ACC112 (cell line): ENCODE results near the gene GLIS2.
"Not testable (repeated sequence)": the region's sequence is repeated elsewhere in the genome, so short reads cannot be mapped to it uniquely, and the experiment has no call there.

ENCODE experiments used
- H2AFZ ChIP-seq: fragments of 200-600 bp; sonication (generic); one replicate; pipeline ENCODE4 v1.6.0; 2017; ENCODE audit warnings: antibody characterized with exemption, low read length; ENCODE audit not compliant: unreplicated experiment
- H3K27ac ChIP-seq: fragments of 200-600 bp; sonication (generic); 2 replicates; pipeline ENCODE4 v1.5.1; 2014; ENCODE audit warnings: low read depth, mild to moderate bottlenecking, antibody characterized with exemption, low read length, moderate library complexity
- H3K27me3 ChIP-seq: fragments of 200-600 bp; sonication (generic); 2 replicates; pipeline ENCODE4 v1.6.1; 2014; ENCODE audit warnings: mild to moderate bottlenecking, antibody characterized with exemption, low read length, moderate library complexity, mixed read lengths; ENCODE audit not compliant: insufficient read depth
- H3K36me3 ChIP-seq: fragments of 200-600 bp; sonication (generic); 2 replicates; pipeline ENCODE4 v1.6.1; 2016; ENCODE audit warnings: mild to moderate bottlenecking, antibody characterized with exemption, low read length, moderate library complexity, mixed read lengths; ENCODE audit not compliant: insufficient read depth
- H3K4me1 ChIP-seq: fragments of 200-600 bp; sonication (generic); one replicate; pipeline ENCODE4 v1.6.1; 2016; ENCODE audit warnings: low read length, mixed read lengths; ENCODE audit not compliant: insufficient read depth, unreplicated experiment, control insufficient read depth
- H3K4me3 ChIP-seq: fragments of 200-600 bp; sonication (generic); 2 replicates; pipeline ENCODE4 v1.5.1; 2014; ENCODE audit warnings: mild to moderate bottlenecking, low read depth, low read length
- H3K79me2 ChIP-seq: fragments of 200-600 bp; sonication (generic); one replicate; pipeline ENCODE4 v1.6.0; 2016; ENCODE audit warnings: low read length; ENCODE audit not compliant: control insufficient read depth, unreplicated experiment, insufficient read depth

The GLIS2 gene

DNA sequence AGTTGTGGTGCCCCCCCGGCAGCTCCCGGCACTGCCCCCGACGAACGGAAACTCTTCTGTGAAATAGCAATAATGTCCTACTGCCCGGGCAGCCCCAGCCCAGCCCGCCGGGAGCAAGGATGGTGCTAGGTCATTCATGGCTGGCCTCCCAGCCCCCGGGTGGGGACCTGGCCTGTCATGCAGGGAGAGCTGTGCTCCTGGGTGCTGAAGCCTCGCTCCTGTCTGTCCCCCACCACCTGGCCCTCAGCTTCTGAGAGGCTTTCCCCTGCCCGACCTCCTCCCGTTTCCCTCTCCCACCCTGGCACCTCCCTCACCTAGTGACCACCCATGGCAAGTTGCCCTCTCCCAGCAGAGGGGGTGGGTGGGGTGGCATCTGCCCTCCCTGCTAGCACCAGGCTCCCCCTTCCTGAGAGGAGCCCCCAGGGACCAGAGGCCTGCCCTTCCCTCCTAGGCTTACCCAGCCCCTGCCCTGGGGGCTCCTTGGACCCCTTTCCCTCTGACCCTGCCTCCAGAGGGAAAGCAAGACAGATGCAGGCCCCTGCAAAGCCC lies 21.7 kb downstream of the GLIS2 start:
- no peak overlapping the region for H3K4me3 ChIP-seq
- H3K27ac ChIP-seq, result no peak overlapping the region
- no peaks in the 10 kb centered on the region for H3K36me3 ChIP-seq

DNA sequence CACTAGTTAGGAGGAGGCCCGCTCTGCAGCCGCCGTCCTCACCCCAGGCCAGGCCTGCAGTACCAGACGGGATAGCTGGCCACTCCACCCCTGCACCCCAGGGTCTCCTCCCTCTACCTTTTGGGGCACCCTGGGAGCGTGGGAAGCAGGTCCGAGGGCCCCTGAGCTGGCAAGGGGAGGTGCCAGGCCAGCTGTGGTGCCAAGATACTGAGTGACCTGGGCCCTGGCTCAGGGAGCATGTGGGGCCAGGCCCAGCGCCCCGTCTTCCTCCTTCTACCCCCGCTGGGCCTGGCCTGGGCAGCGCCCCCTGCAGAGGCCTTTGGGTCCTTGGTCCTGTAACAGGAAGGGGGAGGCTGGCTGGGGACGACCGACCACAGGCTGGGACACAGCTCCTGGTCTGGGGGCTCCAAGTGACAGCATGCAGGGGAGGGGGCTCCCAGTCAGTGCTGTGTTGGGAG lies 22.3 kb downstream of the GLIS2 start:
- no peak overlapping the region for H3K4me3 ChIP-seq
- no peak overlapping the region for H2AFZ ChIP-seq
- no peaks in the 10 kb centered on the region for H3K36me3 ChIP-seq
- H3K4me1 ChIP-seq, result no peaks in the 10 kb centered on the region
- no peak overlapping the region for H3K27ac ChIP-seq
- H3K79me2 ChIP-seq, result peaks cover 9% of the 10 kb centered on the region
- no peaks in the 10 kb centered on the region for H3K27me3 ChIP-seq

More for the DNA sequence above, 21.7 kb downstream of the GLIS2 start:
- peaks cover 6% of the 10 kb centered on the region for H3K79me2 ChIP-seq
- H3K4me1 ChIP-seq, result no peaks in the 10 kb centered on the region
- no peaks in the 10 kb centered on the region for H3K27me3 ChIP-seq
- no peak overlapping the region for H2AFZ ChIP-seq

DNA sequence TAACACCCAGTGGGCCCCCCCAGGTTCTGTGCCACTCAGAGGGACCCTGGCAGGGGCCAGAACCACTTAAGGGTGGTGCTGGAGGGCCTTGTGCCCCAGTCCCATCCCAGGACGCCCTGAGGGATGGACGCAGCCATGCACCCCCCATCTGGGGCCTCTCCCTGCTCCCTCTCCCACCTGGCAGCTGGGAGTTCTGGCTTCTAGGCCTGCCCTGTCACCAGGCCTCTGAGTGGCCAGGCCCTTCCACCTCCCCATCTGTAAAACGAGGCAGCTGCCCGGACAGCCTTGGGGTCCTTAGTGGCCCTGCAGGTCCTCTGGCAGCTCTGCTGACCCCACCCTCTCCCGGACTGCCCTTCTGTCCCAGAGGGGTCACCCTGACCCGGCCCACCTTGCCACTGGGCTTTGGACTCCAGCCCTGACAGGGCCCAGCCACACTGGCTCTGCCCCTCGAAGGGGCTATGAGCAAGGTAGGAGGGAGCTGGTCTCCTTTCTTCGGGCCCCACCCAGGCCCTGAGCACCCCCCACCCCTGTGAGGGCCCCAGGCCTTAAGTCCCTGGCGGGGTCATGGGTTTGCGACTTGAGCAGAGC lies 22.9 kb downstream of the GLIS2 start:
- H2AFZ ChIP-seq, result no peak overlapping the region
- peaks cover 16% of the 10 kb centered on the region for H3K79me2 ChIP-seq
- no peaks in the 10 kb centered on the region for H3K36me3 ChIP-seq
- no peaks in the 10 kb centered on the region for H3K4me1 ChIP-seq
- H3K27ac ChIP-seq, result no peak overlapping the region
- H3K4me3 ChIP-seq, result no peak overlapping the region
- H3K27me3 ChIP-seq, result no peaks in the 10 kb centered on the region

DNA sequence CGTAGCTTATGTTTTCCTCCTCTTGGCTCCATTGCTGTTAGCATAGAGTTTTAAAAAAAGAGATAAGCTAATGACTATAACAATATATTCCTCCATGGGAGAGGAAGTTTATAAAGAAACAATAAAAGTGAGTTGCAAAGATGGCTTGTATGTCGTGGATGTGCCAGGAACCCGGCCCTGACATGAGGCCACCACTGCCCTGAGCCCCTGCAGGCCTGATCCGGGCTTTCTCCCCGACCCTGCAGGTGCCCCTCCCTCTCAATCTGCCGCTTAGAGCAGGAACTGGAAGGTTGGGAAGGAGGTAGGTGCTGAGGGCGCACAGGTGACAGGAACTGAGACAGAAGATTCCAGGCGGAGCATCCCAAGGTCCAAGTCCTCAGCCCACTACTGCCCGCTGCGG lies 23.6 kb downstream of the GLIS2 start:
- Histone ChIP-seq H3K36me3 (no peaks in the 10 kb centered on the region), H3K4me3 (no peak overlapping the region)

DNA sequence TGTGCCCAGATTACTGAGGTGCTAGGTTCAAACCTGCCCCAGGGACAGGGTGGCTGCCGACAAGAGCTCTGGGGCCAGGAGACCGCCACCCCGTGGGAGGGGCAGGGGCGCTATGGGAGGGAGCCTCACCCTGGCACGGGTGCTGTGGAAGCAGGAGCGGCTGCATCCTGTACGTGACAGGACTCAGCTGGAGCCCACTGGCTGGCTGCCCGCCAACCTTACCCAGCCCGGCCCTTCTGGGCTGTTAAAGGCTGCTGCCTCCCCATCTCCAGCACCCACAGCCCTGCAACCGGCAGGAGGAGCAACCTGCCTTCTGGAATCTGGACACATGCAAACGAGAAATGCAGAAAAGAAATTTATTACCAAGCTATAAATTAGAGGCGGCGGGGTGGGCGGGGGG lies 24.0 kb downstream of the GLIS2 start:
- H3K36me3 ChIP-seq, result no peaks in the 10 kb centered on the region
- no peaks in the 10 kb centered on the region for H3K4me1 ChIP-seq
- H3K79me2 ChIP-seq, result peaks cover 22% of the 10 kb centered on the region
- no peaks in the 10 kb centered on the region for H3K27me3 ChIP-seq
- no peak overlapping the region for H3K27ac ChIP-seq
- H3K4me3 ChIP-seq, result no peak overlapping the region
- H2AFZ ChIP-seq, result no peak overlapping the region

More for the DNA sequence above, 23.6 kb downstream of the GLIS2 start:
- Histone ChIP-seq H2AFZ (no peak overlapping the region), H3K4me1 (no peaks in the 10 kb centered on the region), H3K27ac (no peak overlapping the region), H3K27me3 (no peaks in the 10 kb centered on the region), H3K79me2 (peaks cover 22% of the 10 kb centered on the region)

DNA sequence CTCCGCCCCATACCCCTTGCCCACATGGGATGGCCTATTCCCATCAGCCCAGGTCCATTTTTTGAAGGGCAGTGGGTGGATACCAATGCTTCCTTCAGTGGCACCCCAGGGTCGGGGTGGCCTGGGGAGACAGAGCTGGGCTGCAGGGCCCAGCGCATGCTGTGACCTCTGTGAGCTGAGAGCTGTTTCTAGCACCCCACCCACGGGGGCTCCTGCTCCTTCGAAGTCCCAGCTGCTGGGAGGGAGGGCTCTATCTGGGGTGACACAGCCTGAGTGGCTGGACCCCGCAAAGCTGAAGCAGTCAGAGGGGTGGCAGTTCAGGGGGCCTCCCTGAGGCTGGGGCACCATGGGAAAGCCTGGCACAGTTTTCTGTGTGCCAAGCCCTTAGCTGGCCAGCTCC lies 24.6 kb downstream of the GLIS2 start:
- Histone ChIP-seq H3K27ac (no peak overlapping the region), H3K36me3 (no peaks in the 10 kb centered on the region), H3K27me3 (no peaks in the 10 kb centered on the region), H2AFZ (no peak overlapping the region), H3K79me2 (peaks cover 26% of the 10 kb centered on the region), H3K4me1 (no peaks in the 10 kb centered on the region), H3K4me3 (no peak overlapping the region)

DNA sequence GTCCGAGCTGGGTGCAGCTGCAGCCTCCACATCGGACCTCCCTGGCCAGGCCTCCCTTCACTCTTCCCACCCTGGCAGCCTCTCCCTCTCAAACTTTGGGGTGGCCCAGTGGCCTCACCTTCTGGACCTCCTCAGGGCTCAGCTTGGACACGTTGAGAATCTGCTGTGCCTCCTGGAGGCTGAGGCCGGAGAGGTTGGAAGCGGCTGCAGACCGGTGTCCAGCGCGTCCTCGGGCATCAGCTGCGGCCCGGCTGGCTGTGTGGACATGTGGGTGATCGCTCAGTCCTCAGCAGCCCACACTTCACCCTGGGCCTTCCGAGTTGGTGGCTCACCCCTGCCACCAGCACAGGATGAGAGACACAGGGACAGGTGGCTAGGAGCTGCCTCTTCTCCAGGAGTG lies 25.4 kb downstream of the GLIS2 start:
- no peaks in the 10 kb centered on the region for H3K27me3 ChIP-seq
- peaks cover 34% of the 10 kb centered on the region for H3K79me2 ChIP-seq
- H3K27ac ChIP-seq, result no peak overlapping the region
- no peak overlapping the region for H2AFZ ChIP-seq
- H3K4me1 ChIP-seq, result peaks cover 3% of the 10 kb centered on the region
- H3K36me3 ChIP-seq, result no peaks in the 10 kb centered on the region
- no peak overlapping the region for H3K4me3 ChIP-seq

DNA sequence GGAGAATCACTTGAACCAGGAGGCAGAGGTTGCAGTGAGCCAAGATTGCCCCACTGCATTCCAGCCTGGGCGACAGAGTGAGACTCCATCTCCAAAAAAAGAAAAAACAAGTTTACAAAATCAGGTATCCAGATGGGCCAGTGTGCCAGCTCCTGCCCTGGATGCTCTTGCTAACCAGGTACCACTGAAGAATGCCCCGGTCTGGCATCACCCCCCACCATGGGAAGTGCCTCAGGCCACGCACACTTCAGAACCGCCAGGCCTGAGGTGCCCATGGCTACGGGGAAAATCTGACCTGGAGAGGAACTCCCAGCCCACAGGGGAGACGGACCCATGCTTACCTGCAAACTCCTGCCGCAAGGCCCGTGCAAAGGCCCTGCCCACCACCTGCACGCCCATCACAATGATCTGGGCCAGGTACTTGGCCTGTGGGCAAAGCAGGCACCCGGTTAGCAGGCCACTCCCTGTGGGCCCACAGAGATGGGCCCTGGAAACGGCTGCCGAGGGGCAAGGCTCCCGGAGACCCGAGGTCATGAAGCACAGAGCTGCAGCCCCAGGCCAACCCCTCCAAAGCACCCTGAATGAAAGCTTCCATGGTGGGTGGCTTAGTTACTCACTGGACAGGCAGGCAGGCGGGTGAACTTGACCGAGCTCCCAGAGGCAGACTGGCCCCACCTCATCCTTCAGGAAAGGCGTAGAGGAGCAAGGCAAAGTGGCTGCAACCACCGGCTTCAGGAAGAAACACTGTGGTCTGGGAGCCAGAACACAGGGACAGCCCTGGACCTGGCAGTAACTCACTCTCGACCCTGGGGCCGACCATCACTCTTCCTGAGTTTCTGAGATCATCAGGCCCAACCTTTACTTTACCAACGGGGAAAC lies 27.2 kb downstream of the GLIS2 start:
- H3K4me1 ChIP-seq, result peaks cover 3% of the 10 kb centered on the region
- H3K4me3 ChIP-seq, result no peak overlapping the region
- H3K36me3 ChIP-seq, result no peaks in the 10 kb centered on the region
- no peak overlapping the region for H2AFZ ChIP-seq
- peaks cover 44% of the 10 kb centered on the region for H3K79me2 ChIP-seq
- H3K27me3 ChIP-seq, result no peaks in the 10 kb centered on the region
- H3K27ac ChIP-seq, result no peak overlapping the region

DNA sequence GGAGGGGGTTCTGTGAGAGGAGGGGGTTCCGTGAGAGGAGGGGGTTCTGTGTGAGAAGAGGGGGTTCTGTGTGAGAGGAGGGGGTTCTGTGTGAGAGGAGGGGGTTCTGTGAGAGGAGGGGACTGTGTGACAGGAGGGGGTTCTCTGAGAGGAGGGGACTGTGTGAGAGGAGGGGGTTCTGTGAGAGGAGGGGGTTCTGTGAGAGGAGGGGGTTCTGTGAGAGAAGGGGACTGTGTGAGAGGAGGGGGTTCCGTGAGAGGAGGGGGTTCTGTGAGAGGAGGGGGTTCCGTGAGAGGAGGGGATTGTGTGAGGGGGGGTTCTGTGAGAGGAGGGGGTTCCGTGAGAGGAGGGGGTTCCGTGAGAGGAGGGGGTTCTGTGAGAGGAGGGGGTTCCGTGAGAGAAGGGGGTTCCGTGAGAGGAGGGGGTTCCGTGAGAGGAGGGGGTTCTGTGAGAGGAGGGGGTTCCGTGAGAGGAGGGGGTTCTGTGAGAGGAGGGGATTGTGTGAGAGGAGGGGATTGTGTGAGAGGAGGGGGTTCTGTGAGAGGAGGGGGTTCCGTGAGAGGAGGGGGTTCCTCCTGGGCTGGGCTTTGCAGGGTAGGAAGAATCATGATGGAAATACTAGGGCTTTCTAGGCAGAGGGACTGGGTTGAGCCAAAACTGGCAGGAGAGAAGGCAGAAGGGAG lies 28.6 kb downstream of the GLIS2 start:
- H3K79me2 ChIP-seq, result peaks cover 52% of the 10 kb centered on the region
- not testable (repeated sequence) for H3K27ac ChIP-seq, H3K36me3 ChIP-seq, H2AFZ ChIP-seq, H3K27me3 ChIP-seq, H3K4me1 ChIP-seq, H3K4me3 ChIP-seq

DNA sequence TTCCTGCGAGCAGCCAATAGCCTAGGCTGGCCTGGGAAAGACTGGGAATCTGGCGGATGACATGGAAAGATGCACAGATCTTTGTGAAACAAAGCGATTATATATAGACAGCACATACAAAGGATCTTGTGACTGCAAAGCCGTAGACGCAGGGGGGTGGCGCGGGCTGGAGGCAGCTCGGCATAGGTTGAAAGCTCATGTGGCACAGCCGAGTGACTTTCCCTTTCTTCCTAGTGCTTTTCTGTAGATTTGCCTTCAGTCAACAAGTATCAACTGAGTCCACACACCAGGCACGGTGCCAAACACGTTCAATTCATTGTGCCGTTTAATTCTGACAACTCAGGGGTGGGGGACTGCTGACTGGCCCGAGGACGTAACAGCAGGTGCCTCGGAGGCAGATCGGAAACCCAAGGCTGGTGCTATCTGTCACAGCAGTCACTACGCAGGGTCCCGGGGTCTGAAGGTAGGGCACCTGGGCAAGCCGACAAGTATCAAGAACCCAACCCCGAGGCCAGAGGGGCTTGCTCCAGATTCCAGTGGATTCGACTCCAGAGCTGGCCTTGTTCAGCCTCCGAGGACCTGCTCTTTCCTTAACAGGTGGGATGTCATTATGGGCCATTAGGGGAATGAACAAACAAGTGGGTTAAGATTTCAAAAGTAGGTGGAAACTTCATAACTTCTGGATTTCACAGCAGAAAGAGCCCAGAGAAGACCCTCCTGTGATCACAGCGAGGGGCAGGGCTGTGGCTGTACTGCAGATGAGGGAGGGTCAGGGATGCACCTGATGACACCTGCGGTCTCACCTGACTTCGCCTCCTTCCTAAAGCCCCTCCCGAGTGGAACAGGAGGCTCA lies 29.3 kb downstream of the GLIS2 start:
- no peaks in the 10 kb centered on the region for H3K36me3 ChIP-seq
- peaks cover 3% of the 10 kb centered on the region for H3K4me1 ChIP-seq
- H3K27me3 ChIP-seq, result no peaks in the 10 kb centered on the region
- H3K79me2 ChIP-seq, result peaks cover 58% of the 10 kb centered on the region
- no peak overlapping the region for H3K4me3 ChIP-seq
- H2AFZ ChIP-seq, result no peak overlapping the region
- no peak overlapping the region for H3K27ac ChIP-seq
